H1 (cell line): ENCODE data around the gene NPTX1.

Experiments used
- ASH2L ChIP-seq: fragments of 200-600, 300-600 bp; sonication (generic); IDR thresholded peaks from one replicate; pipeline ENCODE4 v1.7.1; 2017; ENCODE audit warnings: low read length
- BRCA1 ChIP-seq: IDR thresholded peaks from 2 replicates; pipeline ENCODE4 v1.6.1; 2012; ENCODE audit warnings: low read depth, low read length, improper control_type of control experiment
- CHD1 ChIP-seq: IDR thresholded peaks from 2 replicates; pipeline ENCODE4 v1.6.1; 2012; ENCODE audit warnings: low read depth, low read length, improper control_type of control experiment
- EP300 ChIP-seq, 2 experiments: IDR thresholded peaks; 1 replicate in 1 of 2; 2 replicates in 1 of 2; pipeline ENCODE4 v1.6.1; 2011 to 2012; ENCODE audit warnings: low read depth in 2 of 2, low read length in 2 of 2, mild to moderate bottlenecking in 2 of 2, borderline replicate concordance in 1 of 2, inconsistent platforms in 1 of 2, moderate library complexity in 1 of 2
- EZH2 ChIP-seq: fragments of 200-600 bp; sonication (generic); IDR thresholded peaks from 2 replicates; pipeline ENCODE4 v1.7.1; 2012; ENCODE audit warnings: low read depth, mild to moderate bottlenecking, moderate library complexity, low read length, inconsistent platforms; ENCODE audit not compliant: severe bottlenecking
- HDAC6 ChIP-seq: IDR thresholded peaks from one replicate; pipeline ENCODE4 v1.7.1; 2012; ENCODE audit warnings: low read depth, mild to moderate bottlenecking, inconsistent platforms, low read length, moderate library complexity
- JUN ChIP-seq: IDR thresholded peaks from 2 replicates; pipeline ENCODE4 v1.6.1; 2011; ENCODE audit warnings: low read depth, mild to moderate bottlenecking, improper control_type of control experiment, low read length
- KDM1A ChIP-seq: fragments of 200-600, 300-600 bp; sonication (generic); IDR thresholded peaks from 2 replicates; pipeline ENCODE4 v1.7.1; 2016; ENCODE audit warnings: mild to moderate bottlenecking, low read length, borderline replicate concordance
- PHF8 ChIP-seq: fragments of 200-600 bp; sonication (generic); conservative IDR thresholded peaks from 2 replicates; pipeline ENCODE4 v1.7.1; 2012; ENCODE audit warnings: low read depth, mild to moderate bottlenecking, inconsistent platforms, low read length, moderate library complexity
- POLR2AphosphoS5 ChIP-seq: IDR thresholded peaks from 2 replicates; pipeline ENCODE4 v1.6.1; 2011; ENCODE audit warnings: low read depth, low read length
- POU5F1 ChIP-seq: IDR thresholded peaks from 2 replicates; pipeline ENCODE4 v1.6.1; 2011; ENCODE audit warnings: low read depth, mild to moderate bottlenecking, low read length, moderate library complexity
- RAD21 ChIP-seq, 2 experiments: IDR thresholded peaks in 1 of 2; conservative IDR thresholded peaks in 1 of 2; 2 replicates each; pipeline ENCODE4 v1.6.1; 2011; ENCODE audit warnings: low read depth in 2 of 2, low read length in 2 of 2, improper control_type of control experiment in 1 of 2, inconsistent platforms in 1 of 2, mild to moderate bottlenecking in 1 of 2, moderate library complexity in 1 of 2
- SRF ChIP-seq: IDR thresholded peaks from 2 replicates; pipeline ENCODE4 v1.6.1; 2011; ENCODE audit warnings: mild to moderate bottlenecking, low read depth, low read length, moderate library complexity
- TF ChIP-seq, protein P1 (sequence below), 3 experiments: IDR thresholded peaks; 1 replicate in 2 of 3; 2 replicates in 1 of 3; pipeline versions ENCODE4 v1.5.1 to v1.6.1; 2011; ENCODE audit warnings: low read length in 3 of 3, mild to moderate bottlenecking in 3 of 3, inconsistent platforms in 2 of 3, low read depth in 1 of 3, moderate library complexity in 1 of 3; ENCODE audit not compliant: insufficient read depth in 1 of 3; ENCODE audit errors: control extremely low read depth in 1 of 3

- TF ChIP-seq POLR2AphosphoS5 (no peak), BRCA1 (no peak), PHF8 (no peak), CHD1 (no peak), RAD21 (IDR thresholded peaks at IDR 0.05 in 1 of 2, conservative IDR thresholded peaks at IDR 0.05 in 1 of 2; ENCODE audit: low read depth in 2 of 2, low read length in 2 of 2) (no peak), SRF (no peak), EP300 (IDR thresholded peaks at IDR 0.05; ENCODE audit: borderline replicate concordance in 1 of 2, low read depth in 2 of 2, low read length in 2 of 2) (no peak), JUN (no peak), EZH2 (no peak), KDM1A (no peak), HDAC6 (no peak), POU5F1 (no peak), ASH2L (no peak)
- TF ChIP-seq, protein P1, sequence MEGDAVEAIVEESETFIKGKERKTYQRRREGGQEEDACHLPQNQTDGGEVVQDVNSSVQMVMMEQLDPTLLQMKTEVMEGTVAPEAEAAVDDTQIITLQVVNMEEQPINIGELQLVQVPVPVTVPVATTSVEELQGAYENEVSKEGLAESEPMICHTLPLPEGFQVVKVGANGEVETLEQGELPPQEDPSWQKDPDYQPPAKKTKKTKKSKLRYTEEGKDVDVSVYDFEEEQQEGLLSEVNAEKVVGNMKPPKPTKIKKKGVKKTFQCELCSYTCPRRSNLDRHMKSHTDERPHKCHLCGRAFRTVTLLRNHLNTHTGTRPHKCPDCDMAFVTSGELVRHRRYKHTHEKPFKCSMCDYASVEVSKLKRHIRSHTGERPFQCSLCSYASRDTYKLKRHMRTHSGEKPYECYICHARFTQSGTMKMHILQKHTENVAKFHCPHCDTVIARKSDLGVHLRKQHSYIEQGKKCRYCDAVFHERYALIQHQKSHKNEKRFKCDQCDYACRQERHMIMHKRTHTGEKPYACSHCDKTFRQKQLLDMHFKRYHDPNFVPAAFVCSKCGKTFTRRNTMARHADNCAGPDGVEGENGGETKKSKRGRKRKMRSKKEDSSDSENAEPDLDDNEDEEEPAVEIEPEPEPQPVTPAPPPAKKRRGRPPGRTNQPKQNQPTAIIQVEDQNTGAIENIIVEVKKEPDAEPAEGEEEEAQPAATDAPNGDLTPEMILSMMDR (IDR thresholded peaks at IDR 0.05; ENCODE audit: control extremely low read depth in 1 of 3, insufficient read depth in 1 of 3, low read depth in 1 of 3, low read length in 3 of 3) = no peak
Observed at GRCh38 chr17:80445007-80445725, 31.2 kb downstream of the NPTX1 start.
